GM12801 (cell line): ENCODE results near the gene IFRD2.

Source experiments
- TF ChIP-seq, protein P1 (sequence below): IDR thresholded peaks from one replicate; pipeline ENCODE4 v1.5.1; 2011; ENCODE audit warnings: control low read depth; ENCODE audit not compliant: insufficient read length; ENCODE audit errors: extremely low read depth

Gene IFRD2

DNA sequence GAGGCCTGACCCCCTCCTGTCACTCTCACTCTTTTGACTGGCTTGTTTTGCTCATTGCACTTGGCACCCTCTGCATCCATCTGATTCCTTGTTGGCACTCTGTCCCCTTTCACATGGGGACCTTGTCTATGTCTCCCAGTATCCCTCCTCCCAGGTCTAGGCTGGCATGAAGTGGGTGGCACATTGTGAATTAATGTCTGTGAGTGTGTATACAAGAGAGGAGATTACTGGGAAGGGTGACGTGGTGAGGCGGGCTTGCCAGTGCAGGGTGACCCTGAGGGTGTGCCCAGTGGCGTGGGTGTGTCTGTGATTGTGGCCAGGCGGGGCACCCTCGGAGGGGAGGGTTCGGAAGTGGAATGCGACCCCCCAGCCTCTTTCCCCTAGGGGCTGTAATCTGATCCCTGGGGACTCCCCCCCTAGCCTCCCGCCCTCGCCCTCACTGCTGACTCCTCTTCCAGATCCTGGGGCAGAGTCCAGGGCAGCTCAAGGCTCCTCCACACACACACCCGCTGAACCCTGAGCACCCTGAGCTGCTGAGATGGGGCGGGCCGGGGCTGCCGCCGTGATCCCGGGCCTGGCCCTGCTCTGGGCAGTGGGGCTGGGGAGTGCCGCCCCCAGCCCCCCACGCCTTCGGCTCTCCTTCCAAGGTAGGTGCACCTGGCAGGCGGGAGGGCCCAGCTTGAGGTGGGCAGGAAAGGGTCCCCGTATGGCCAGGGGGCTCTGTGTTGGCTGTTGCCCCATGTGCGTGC is 23.4 kb downstream of the IFRD2 start, which contains the start of gene SEMA3B:
Gene SEMA3B (plus strand): TSS at position 445 of the 749 bp plus-strand sequence. CDS start 94 bp downstream, at position 539.
- TF ChIP-seq, protein P1, sequence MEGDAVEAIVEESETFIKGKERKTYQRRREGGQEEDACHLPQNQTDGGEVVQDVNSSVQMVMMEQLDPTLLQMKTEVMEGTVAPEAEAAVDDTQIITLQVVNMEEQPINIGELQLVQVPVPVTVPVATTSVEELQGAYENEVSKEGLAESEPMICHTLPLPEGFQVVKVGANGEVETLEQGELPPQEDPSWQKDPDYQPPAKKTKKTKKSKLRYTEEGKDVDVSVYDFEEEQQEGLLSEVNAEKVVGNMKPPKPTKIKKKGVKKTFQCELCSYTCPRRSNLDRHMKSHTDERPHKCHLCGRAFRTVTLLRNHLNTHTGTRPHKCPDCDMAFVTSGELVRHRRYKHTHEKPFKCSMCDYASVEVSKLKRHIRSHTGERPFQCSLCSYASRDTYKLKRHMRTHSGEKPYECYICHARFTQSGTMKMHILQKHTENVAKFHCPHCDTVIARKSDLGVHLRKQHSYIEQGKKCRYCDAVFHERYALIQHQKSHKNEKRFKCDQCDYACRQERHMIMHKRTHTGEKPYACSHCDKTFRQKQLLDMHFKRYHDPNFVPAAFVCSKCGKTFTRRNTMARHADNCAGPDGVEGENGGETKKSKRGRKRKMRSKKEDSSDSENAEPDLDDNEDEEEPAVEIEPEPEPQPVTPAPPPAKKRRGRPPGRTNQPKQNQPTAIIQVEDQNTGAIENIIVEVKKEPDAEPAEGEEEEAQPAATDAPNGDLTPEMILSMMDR = no peak

- TF ChIP-seq, protein P1 = no peak
These were observed 24.0 kb downstream of the IFRD2 start for GRCh38 chr3:50268276-50268675.

GRCh38 chr3:50267280-50267913 is 24.8 kb downstream of the IFRD2 start:
- TF ChIP-seq, protein P1 = no peak

DNA sequence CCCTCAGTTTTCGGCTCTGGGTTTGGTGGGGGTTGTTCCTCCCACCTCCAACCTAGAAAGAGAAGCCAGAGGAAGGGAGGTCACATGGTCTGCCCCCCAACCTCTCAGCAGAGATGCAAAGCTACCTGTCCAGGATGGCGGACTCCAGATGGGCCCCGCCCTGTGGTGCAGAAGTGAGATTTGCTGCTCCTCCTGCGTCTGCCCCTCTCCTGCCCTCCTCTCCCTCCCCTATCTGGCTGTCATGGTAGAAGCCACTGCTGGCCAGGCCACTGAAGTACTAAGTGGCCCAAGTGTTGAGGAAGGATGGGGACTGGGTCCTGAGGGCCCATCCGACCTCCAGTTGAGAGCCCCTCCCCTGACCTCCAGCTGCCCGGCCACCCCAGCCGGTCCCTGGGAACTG is 25.4 kb downstream of the IFRD2 start:
- TF ChIP-seq, protein P1 = no peak

DNA sequence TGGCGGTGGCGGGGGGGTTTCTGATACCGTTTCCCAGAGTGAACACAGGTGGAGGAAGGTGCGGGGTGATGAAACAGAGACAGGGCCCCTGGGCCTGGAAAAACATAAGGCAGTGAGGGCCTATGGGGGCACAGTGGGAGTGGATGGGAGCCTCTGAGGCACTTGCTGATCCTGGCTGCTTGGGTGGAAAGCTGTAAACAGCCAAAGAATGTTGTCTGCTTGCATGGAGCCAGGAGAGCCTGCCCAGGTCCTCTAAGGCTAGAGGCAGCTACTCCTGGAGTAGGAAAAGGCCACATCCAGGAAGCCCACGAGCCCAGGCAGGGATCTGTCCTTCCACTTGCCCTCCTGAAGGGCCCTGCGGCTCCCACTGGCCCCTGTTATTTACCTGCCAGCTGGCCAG is 26.2 kb downstream of the IFRD2 start:
- TF ChIP-seq, protein P1 = no peak

DNA sequence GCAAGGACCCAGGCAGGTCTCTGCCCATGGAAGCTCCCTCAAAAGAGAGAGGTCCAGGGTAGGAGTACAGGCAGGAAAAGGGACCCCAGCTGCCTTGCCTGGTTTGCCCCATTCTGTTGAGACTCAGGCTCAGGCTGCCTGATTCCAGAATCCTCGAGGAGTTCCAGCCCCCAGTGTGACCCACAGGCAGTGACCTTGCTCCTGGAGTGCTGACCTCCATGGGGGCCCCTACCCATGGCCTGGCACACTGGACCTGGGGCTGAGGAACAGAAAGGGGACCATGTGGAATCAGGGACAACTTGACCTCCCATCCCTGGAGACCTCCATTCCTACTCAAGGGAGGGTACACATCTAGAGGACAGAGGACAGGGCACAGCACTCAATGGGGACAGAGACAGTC is 26.7 kb downstream of the IFRD2 start:
- TF ChIP-seq, protein P1 = no peak

DNA sequence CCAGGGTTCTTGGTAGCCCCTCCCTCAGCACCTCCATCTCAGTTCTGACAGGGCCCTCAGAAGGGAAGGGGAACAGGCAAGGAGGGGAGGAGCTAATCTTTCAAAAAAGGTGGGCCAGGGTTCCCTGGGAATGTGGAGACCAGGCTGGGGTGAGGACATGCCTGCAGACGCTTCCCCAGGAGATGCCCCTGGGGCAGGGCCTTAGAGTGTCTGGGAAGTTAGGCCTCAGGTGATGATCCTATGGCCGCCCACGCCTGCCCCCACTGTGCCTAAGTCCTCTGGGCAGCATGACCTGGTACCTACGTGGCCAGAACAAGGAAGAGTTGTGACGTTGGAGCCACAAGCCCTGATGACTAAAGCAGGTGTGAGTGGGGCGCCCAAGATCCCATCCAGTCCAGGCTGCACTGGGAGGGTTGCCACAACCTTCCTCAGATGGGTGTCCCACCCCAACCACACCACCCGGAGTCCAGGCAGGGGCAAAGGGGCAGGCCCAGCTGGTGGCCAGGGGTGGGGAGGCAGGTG is 27.2 kb downstream of the IFRD2 start:
- TF ChIP-seq, protein P1 = no peak
